NK-92 (cell line): ENCODE data around the gene NEDD4L.
"Not testable (repeated sequence)": the region's sequence is repeated elsewhere in the genome, so short reads cannot be mapped to it uniquely, and the experiment has no call there.

Experiments used
- DNase-seq: peaks from one replicate; lab custom pipeline; 2025; ENCODE audit not compliant: unreplicated experiment; lab: John Stamatoyannopoulos, UW

NEDD4L gene

GRCh38 chr18:58148954-58149471 is 105.0 kb downstream of the NEDD4L start:
- no peak for DNase-seq

- no peak for DNase-seq
Measured at GRCh38 chr18:58150772-58151171, 106.7 kb downstream of the NEDD4L start.

GRCh38 chr18:58152216-58152615 is 108.2 kb downstream of the NEDD4L start:
- no peak for DNase-seq

GRCh38 chr18:58152891-58153290 is 108.9 kb downstream of the NEDD4L start:
- DNase-seq: no peak

- no peak for DNase-seq
Measured at GRCh38 chr18:58156516-58156915, 112.5 kb downstream of the NEDD4L start.

GRCh38 chr18:58157237-58157636 is 113.2 kb downstream of the NEDD4L start:
- no peak for DNase-seq

- no peak for DNase-seq
Measured at GRCh38 chr18:58158008-58158407, 114.0 kb downstream of the NEDD4L start.

- no peak for DNase-seq
Measured at GRCh38 chr18:58158459-58158858, 114.4 kb downstream of the NEDD4L start.

GRCh38 chr18:58161659-58162058 is 117.6 kb downstream of the NEDD4L start:
- DNase-seq: no peak

- no peak for DNase-seq
Measured at GRCh38 chr18:58162127-58162526, 118.1 kb downstream of the NEDD4L start.

GRCh38 chr18:58163004-58163590 is 119.1 kb downstream of the NEDD4L start:
- no peak for DNase-seq

- no peak for DNase-seq
Measured at GRCh38 chr18:58166278-58166844, 122.3 kb downstream of the NEDD4L start.

- DNase-seq: no peak
Measured at GRCh38 chr18:58167073-58167472, 123.0 kb downstream of the NEDD4L start.

GRCh38 chr18:58168221-58168620 is 124.2 kb downstream of the NEDD4L start:
- DNase-seq: no peak

GRCh38 chr18:58168993-58169392 is 125.0 kb downstream of the NEDD4L start:
- DNase-seq: no peak

- DNase-seq: no peak
Measured at GRCh38 chr18:58169472-58169871, 125.4 kb downstream of the NEDD4L start.

- DNase-seq: not testable (repeated sequence)
Measured at GRCh38 chr18:58170036-58170435, 126.0 kb downstream of the NEDD4L start.

GRCh38 chr18:58172031-58172430 is 128.0 kb downstream of the NEDD4L start:
- no peak for DNase-seq

GRCh38 chr18:58174285-58174684 is 130.3 kb downstream of the NEDD4L start:
- DNase-seq: no peak

- DNase-seq: no peak
Measured at GRCh38 chr18:58175122-58175785, 131.2 kb downstream of the NEDD4L start.

- no peak for DNase-seq
Measured at GRCh38 chr18:58175786-58176176, 131.8 kb downstream of the NEDD4L start.

GRCh38 chr18:58177004-58177717 is 133.1 kb downstream of the NEDD4L start:
- no peak for DNase-seq
